Naive B cell (primary cell): Measurements from ENCODE around the gene LIPN. TPM values are rescaled to one million over a fixed set of nuclear protein-coding genes. Genes with fewer than 3 reads are reported as not detected.

Source experiments
- ATAC-seq, 2 donors: fragments of 150-1000 bp; cut with Tn5 transposase; 2 replicates each; pipeline ENCODE4 v1.10.0; 2021; ENCODE audit warnings: low read depth in 2 of 2, mild to moderate bottlenecking in 2 of 2, moderate library complexity in 2 of 2
- DNase-seq: peaks from one replicate; pipeline ENCODE4 v3.0.0; 2022
- H3K27ac Mint-ChIP-seq, 6 donors: one replicate each; pipeline ENCODE4 v1.8.0; 2020 to 2022; ENCODE audit warnings: mild to moderate bottlenecking in 6 of 6, mixed read lengths in 6 of 6, moderate library complexity in 5 of 6, inconsistent platforms in 2 of 6
- H3K27me3 Mint-ChIP-seq, 3 donors: one replicate each; pipeline ENCODE4 v1.8.0; 2021 to 2022; ENCODE audit warnings: mixed read lengths in 3 of 3, mild to moderate bottlenecking in 1 of 3
- H3K36me3 Mint-ChIP-seq, 2 donors: one replicate each; pipeline ENCODE4 v1.8.0; 2020 to 2022; ENCODE audit warnings: mixed read lengths in 2 of 2, inconsistent platforms in 1 of 2, mild to moderate bottlenecking in 1 of 2
- H3K4me1 Mint-ChIP-seq, 3 donors: one replicate each; pipeline ENCODE4 v1.8.0; 2020 to 2022; ENCODE audit warnings: mixed read lengths in 3 of 3, inconsistent platforms in 1 of 3, mild to moderate bottlenecking in 1 of 3, moderate library complexity in 1 of 3
- H3K4me3 Mint-ChIP-seq, 8 donors: one replicate each; pipeline ENCODE4 v1.8.0; 2020 to 2022; ENCODE audit warnings: mild to moderate bottlenecking in 8 of 8, mixed read lengths in 8 of 8, moderate library complexity in 8 of 8, inconsistent platforms in 2 of 8
- H3K9me3 Mint-ChIP-seq, 7 donors: one replicate each; pipeline ENCODE4 v1.8.0; 2020 to 2022; ENCODE audit warnings: mixed read lengths in 7 of 7, mild to moderate bottlenecking in 5 of 7, inconsistent platforms in 2 of 7, moderate library complexity in 1 of 7
- polyA plus RNA-seq, 6 donors: library from polyadenylated mRNA; unstranded; fragments of 300-500 nt; fragmentation: Illumina TruSeq; gene quantifications; one replicate each; pipeline ENCODE4 v1.2.3, GENCODE V29; 2021; ENCODE audit warnings: low read depth in 6 of 6

LIPN gene
- polyA plus RNA-seq, 6 donors from 2014 or later: 0.30 to 0.50 TPM; not detected in 4

DNA sequence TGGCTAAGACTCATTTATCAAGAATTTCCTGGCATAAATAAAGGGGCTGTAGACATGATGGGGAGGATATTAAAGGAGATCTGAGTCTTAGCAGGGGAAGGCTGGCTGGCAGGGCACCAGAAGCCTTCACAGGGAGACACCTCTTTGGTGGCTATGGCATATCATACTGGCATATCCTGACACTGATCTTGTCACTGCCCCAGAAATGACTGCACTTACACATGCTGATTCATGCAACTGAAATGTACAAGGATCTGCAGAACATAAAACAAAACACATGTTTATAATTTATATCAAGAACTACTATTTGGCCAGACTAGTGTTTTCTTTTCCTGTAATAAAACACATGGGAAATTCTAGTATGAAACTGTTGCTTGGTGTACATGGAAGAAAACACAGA is 5.5 kb upstream of the LIPN start:
- ATAC-seq: no peak
- no peak overlapping the region for H3K4me3 Mint-ChIP-seq
- no peaks in the 10 kb centered on the region for H3K36me3 Mint-ChIP-seq
- no peak for DNase-seq
- H3K27me3 Mint-ChIP-seq: no peaks in the 10 kb centered on the region
- H3K4me1 Mint-ChIP-seq: no peaks in the 10 kb centered on the region
- H3K27ac Mint-ChIP-seq: no peak overlapping the region
- H3K9me3 Mint-ChIP-seq: no peaks in the 10 kb centered on the region

DNA sequence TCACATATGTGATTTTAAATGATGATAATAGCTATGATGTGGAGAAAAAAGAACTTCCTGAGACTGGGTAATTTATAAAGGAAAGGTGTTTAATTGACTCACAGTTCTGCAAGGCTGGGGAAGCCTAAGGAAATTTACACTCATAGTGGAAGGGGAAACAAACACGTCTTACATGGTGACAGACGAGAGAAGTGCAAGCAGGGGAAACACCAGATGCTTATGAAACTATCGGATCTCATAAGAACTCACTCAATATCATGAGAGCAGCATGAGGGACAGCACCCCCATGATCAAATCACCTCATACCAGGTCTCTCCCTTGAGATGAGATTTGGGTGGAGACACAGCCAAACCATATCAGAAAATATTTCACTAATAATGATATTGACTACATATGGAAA is 4.1 kb upstream of the LIPN start:
- ATAC-seq (no peak), DNase-seq (no peak)
- Mint-ChIP-seq H3K27me3 (no peaks in the 10 kb centered on the region), H3K9me3 (no peaks in the 10 kb centered on the region), H3K36me3 (no peaks in the 10 kb centered on the region), H3K27ac (no peak overlapping the region), H3K4me3 (no peak overlapping the region), H3K4me1 (peaks cover 5 to 7% (median 7%) of the 10 kb centered on the region in 3 donors)

DNA sequence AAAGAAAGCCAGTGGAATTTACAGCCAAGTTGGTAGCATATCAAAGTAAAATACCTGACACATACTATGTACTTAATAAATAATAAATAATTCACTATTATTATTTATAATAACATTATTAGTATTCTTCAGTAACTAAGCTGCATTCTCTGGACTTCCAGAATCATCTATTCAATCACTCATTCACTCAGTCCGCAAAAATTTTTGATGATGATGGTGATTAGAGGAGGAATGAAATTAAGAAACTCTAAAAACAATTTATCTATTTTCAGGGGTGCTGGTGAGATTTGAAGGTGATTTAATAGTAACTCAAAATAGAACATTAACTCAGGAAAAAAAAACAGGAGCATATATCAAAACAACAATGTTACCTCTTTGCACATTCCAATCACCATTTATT is 3.2 kb upstream of the LIPN start:
- Mint-ChIP-seq H3K9me3 (no peaks in the 10 kb centered on the region), H3K36me3 (no peaks in the 10 kb centered on the region), H3K4me3 (no peak overlapping the region), H3K27me3 (no peaks in the 10 kb centered on the region), H3K27ac (no peak overlapping the region), H3K4me1 (peaks cover 5 to 7% (median 7%) of the 10 kb centered on the region in 3 donors)
- no peak for ATAC-seq
- DNase-seq: no peak

DNA sequence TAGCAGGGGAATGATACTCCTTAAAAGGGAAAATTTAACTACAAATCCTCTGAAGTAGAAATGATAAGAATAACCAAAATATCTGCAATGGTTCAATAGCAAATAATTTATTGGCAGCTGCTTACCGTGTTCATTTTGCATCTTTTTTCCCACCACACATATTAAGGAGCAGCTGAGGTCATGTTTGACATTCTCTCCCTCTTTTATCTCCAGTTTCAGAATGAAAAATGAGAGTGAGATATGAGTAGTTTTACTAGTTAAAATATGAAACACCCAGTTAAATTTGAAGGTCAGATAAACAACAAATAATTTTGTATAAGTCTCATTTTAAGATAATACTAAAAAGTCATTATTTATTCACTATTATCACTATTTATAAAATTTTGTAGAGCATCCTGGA is 3.1 kb downstream of the LIPN start:
- Mint-ChIP-seq H3K4me3 (no peak overlapping the region), H3K4me1 (peaks cover 5 to 7% (median 7%) of the 10 kb centered on the region in 3 donors), H3K27ac (no peak overlapping the region), H3K9me3 (no peaks in the 10 kb centered on the region), H3K27me3 (no peaks in the 10 kb centered on the region), H3K36me3 (no peaks in the 10 kb centered on the region)
- ATAC-seq (no peak), DNase-seq (no peak)

DNA sequence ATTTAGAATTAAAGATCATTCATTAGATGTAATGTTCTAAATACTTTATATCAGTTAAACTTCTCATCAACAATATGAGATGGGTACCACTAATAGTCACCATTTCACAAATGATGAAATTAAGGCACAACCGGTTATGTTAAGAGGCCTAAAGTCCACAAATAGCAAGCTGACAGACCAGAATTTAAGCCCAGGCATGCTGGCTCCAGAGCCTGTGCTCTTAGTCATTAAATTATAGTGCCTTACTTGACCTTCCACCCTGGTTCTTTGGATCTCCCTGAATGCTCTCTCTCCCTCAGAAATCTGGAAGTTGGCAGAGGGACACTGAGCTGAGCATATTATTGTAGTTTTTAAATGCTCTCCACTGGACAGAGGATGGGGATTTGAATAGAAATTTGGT is 3.6 kb downstream of the LIPN start:
- Mint-ChIP-seq H3K27ac (no peak overlapping the region), H3K36me3 (no peaks in the 10 kb centered on the region), H3K4me3 (no peak overlapping the region), H3K9me3 (no peaks in the 10 kb centered on the region), H3K27me3 (no peaks in the 10 kb centered on the region), H3K4me1 (peaks cover 5 to 7% (median 7%) of the 10 kb centered on the region in 3 donors)
- ATAC-seq (no peak), DNase-seq (no peak)

DNA sequence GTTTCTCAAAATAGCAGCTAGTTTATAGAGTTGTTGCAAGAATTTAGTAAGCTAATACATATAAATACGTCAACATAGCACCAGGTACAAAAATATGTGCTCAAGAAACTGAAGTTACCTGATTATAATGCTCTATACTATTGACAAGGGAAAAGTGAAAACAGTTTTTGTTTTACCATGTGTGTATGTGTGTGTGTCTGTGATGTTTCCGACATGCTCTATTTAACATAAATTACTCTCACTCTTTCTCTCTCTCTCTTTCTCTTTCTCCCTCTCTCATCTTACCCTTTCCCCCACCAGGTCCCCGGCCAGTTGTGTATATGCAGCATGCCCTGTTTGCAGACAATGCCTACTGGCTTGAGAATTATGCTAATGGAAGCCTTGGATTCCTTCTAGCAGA is 4.3 kb downstream of the LIPN start:
- H3K27me3 Mint-ChIP-seq: no peaks in the 10 kb centered on the region
- H3K4me3 Mint-ChIP-seq: no peak overlapping the region
- H3K9me3 Mint-ChIP-seq: no peaks in the 10 kb centered on the region
- ATAC-seq (no peak), DNase-seq (no peak)
- no peaks in the 10 kb centered on the region for H3K36me3 Mint-ChIP-seq
- H3K27ac Mint-ChIP-seq: no peak overlapping the region
- peaks cover 5 to 7% (median 7%) of the 10 kb centered on the region in 3 donors for H3K4me1 Mint-ChIP-seq

DNA sequence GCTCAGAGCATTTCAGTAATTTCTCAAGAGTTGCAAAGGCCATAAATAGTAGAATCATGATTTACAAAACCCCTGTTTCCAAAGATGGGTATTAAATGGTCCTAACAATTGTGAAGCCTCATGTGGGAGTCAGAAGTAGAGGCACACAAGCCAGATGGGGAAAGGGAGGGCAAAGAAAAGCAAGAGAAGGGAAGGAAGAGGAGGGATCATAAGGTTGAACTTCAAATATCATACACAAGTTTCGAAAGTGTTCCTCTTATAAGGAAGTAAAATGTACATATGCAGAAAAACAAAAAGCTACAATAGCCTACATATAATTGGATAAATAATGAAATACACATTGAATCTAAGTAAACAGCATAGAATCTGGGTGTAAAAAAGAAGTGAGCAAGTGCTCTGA is 6.0 kb downstream of the LIPN start:
- DNase-seq (no peak), ATAC-seq (no peak)
- H3K36me3 Mint-ChIP-seq: no peaks in the 10 kb centered on the region
- H3K4me3 Mint-ChIP-seq: no peak overlapping the region
- H3K27ac Mint-ChIP-seq: no peak overlapping the region
- H3K27me3 Mint-ChIP-seq: no peaks in the 10 kb centered on the region
- no peaks in the 10 kb centered on the region for H3K4me1 Mint-ChIP-seq
- no peaks in the 10 kb centered on the region for H3K9me3 Mint-ChIP-seq

DNA sequence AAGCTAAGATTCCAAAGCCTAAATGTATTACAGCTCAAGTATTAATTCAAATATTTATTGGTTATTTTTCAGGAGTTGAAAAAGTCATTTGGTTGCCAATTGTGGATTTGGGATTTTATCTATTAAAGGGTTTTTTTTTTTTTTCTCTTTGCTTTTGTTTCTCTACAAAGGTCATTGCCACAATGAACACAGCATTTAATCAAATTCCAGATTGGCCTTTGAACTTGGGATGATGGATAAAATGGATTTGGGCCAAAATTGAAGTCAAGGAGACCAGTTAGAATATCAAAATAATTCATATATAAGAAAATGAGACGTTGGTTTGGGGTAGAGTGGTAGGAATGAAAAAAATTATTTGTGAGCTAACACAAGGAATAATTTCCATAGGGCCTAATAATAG is 9.6 kb downstream of the LIPN start:
- no peak for ATAC-seq
- no peak for DNase-seq
- Mint-ChIP-seq H3K9me3 (peaks cover 0 to 13% (median 4%) of the 10 kb centered on the region in 7 donors), H3K27me3 (no peaks in the 10 kb centered on the region), H3K4me3 (no peak overlapping the region), H3K4me1 (no peaks in the 10 kb centered on the region), H3K36me3 (no peaks in the 10 kb centered on the region), H3K27ac (no peak overlapping the region)

DNA sequence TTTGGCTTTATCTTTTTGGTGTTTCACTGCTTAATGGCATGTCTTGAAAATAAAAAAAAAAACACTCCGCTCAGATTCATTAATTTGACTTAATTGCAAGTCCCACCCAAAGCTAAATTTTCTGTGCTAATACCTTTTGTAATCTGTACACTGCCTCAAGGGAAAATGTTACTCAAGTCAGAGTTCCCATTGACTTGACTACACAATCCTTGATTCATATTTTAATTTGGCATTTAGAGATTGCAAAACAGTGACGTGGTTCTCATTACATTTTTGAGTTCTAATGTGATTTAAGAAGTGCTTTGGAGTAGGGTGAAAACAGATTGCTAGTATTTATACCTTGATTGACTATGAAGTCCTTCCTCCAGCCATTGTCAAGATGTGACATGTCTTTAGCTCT is 21.4 kb downstream of the LIPN start:
- no peaks in the 10 kb centered on the region for H3K27me3 Mint-ChIP-seq
- H3K4me1 Mint-ChIP-seq: no peaks in the 10 kb centered on the region
- ATAC-seq (no peak), DNase-seq (no peak)
- no peak overlapping the region for H3K27ac Mint-ChIP-seq
- no peaks in the 10 kb centered on the region for H3K36me3 Mint-ChIP-seq
- no peak overlapping the region for H3K4me3 Mint-ChIP-seq
- no peaks in the 10 kb centered on the region for H3K9me3 Mint-ChIP-seq

DNA sequence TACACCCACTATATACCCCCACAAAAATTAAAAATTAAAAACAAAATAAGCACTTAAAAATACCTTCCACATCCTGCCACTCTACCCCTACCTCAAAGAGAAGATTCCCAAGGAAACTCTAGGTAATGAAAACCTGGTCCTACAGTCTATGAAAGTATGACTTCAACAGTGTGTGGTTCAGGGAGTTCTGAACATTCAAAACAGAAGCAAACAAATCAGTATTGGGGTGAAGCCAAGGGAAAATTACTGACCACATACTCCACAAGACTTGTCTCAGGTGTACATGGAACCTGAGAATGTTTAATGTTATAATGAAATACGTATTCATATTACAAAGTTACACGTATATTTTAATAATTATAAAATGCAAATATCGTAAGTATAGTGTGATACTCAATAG is 22.4 kb downstream of the LIPN start:
- Mint-ChIP-seq H3K4me1 (no peaks in the 10 kb centered on the region), H3K9me3 (no peaks in the 10 kb centered on the region), H3K27me3 (no peaks in the 10 kb centered on the region), H3K4me3 (no peak overlapping the region), H3K27ac (no peak overlapping the region), H3K36me3 (no peaks in the 10 kb centered on the region)
- ATAC-seq (no peak), DNase-seq (no peak)

DNA sequence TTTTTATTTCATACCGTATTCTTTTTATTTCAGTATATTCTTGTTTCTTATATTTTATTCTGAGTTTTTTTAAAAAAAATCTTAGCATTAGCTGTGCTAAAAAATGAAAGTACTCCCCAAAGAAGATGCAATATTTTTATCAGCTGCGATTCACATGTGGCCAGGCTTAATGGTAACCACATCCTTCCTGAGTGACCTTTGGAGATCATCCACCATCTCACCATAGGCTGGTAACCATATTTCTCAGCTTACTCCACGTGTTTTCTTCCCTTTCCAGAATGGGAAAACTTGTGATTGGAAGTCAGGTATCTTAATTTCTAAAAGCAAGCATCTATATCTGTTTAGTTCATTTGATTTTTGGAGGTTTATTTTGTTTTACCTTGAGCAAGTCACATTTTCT is 23.9 kb downstream of the LIPN start:
- Mint-ChIP-seq H3K27me3 (no peaks in the 10 kb centered on the region), H3K36me3 (no peaks in the 10 kb centered on the region), H3K27ac (no peak overlapping the region), H3K4me3 (no peak overlapping the region), H3K4me1 (no peaks in the 10 kb centered on the region), H3K9me3 (no peaks in the 10 kb centered on the region)
- no peak for DNase-seq
- ATAC-seq: no peak

DNA sequence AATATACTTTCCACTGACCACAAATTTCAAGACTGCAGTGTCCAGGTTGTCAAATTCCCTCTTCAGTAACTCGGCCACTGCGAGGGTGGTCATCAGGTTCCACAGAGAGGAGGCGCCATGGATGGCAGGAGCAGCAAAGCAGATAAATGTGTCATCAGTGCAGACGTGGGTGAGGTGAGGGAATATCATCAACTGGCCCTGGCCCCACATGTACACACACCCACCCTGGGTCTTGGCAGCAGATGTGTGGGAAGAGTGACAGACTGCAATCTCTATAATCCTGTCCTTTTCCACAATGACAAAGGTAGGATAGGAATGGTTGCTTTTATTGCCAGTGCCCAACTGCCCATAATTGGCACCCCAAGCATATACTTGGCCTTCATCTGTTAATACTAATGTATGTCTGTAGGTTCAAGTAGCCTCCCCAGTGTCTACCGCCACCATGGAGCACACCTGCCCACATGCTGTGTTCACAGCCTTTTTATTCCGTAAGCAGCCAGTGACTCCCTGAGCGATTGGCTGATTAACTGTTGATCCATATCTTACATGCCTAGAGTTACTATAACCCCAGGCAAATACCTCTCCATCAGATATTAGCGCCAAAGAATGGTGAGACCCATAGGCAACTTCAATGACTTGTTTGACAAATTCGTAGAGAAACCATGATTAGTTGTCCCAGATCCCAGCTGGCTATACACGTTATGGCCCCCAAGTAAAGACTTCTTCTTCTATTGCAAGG is 26.4 kb downstream of the LIPN start:
- H3K27me3 Mint-ChIP-seq: no peaks in the 10 kb centered on the region

DNA sequence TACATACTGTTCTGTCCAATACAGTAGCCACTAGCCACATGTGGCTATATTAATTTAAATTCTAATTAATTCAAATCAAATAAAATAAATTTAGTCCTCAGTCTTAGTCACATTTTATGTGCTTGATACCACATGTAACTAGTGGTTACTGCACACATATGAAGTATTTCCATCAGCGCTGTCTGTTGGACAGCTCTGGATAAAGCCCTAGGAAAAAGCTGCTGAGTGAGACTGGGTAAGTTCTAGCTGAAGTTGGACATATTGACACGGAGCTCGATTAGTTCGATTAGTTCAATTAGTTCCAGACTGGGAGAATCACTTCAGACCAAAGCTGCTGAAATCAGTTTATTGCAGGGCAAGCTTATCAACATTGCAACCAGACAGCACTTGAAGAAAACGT is 27.6 kb downstream of the LIPN start:
- no peak for DNase-seq
- Mint-ChIP-seq H3K4me3 (no peak overlapping the region), H3K27me3 (no peaks in the 10 kb centered on the region), H3K36me3 (no peaks in the 10 kb centered on the region), H3K27ac (no peak overlapping the region), H3K9me3 (no peaks in the 10 kb centered on the region), H3K4me1 (no peaks in the 10 kb centered on the region)
- ATAC-seq: no peak

More for the DNA sequence above, 26.4 kb downstream of the LIPN start:
- no peaks in the 10 kb centered on the region for H3K9me3 Mint-ChIP-seq
- no peaks in the 10 kb centered on the region for H3K36me3 Mint-ChIP-seq
- H3K4me1 Mint-ChIP-seq: no peaks in the 10 kb centered on the region
- no peak overlapping the region for H3K4me3 Mint-ChIP-seq
- no peak overlapping the region for H3K27ac Mint-ChIP-seq
- no peak for DNase-seq
- ATAC-seq: no peak

DNA sequence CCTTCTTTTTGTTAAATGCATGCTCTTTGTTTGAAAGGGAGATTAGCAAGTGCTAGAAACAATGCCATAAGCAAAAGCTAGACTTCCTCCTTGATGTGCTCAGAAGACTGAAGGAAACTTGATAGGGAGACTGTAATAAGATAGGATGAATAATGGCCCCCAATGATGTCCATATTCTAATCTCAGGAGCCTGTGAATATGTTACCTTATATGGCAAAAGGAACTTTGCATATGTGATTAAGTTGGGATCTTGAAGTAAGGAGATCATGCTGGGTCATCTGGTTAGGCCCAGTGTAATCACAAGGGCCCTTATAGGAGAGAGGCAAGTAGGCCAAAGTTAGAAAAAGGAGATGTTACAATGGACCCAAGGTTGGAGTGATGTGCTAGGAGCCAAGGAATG is 29.1 kb downstream of the LIPN start:
- H3K36me3 Mint-ChIP-seq: no peaks in the 10 kb centered on the region
- H3K27ac Mint-ChIP-seq: no peak overlapping the region
- no peak for ATAC-seq
- H3K9me3 Mint-ChIP-seq: no peaks in the 10 kb centered on the region
- no peak for DNase-seq
- H3K27me3 Mint-ChIP-seq: no peaks in the 10 kb centered on the region
- H3K4me3 Mint-ChIP-seq: no peak overlapping the region
- no peaks in the 10 kb centered on the region for H3K4me1 Mint-ChIP-seq

DNA sequence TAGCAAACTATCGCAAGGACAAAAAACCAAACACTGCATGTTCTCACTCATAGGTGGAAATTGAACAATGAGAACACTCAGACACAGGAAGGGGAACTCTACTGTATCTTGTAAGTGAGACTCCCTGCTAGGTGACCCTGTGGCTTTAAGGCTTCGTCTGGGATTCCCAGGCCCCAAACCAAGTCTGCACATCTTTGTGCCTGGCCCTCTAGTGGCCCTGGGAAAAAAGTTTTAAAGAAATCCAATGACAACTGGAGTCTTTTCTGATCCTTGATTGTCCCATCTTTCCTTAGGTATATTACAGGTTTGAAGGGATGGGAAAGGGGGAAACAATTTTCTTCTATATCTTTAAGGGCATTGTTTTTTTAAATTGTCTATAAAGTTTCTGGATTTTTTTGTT is 32.1 kb downstream of the LIPN start:
- Mint-ChIP-seq H3K4me3 (no peak overlapping the region), H3K27me3 (peaks cover 0 to 8% (median 5%) of the 10 kb centered on the region in 3 donors), H3K9me3 (no peaks in the 10 kb centered on the region), H3K36me3 (no peaks in the 10 kb centered on the region), H3K27ac (no peak overlapping the region), H3K4me1 (no peaks in the 10 kb centered on the region)
- ATAC-seq (peak in 1 of 2 donors; percentile 30), DNase-seq (no peak)
